ENCODE data around the gene PCMT1. TPM values are rescaled to one million over a fixed set of nuclear protein-coding genes. Genes with fewer than 3 reads are reported as not detected.
A peak's percentile ranks its signal among the peaks of the same experiment; 100 is the strongest.

Gene PCMT1
- total RNA-seq, 1 donor from 2014 or later = 105 TPM

- Histone ChIP-seq H3K4me3 (no peak overlapping the region), H3K4me1 (no peaks in the 10 kb centered on the region), H3K27ac (peak overlapping the region; percentile 6), H3K9me3 (no peaks in the 10 kb centered on the region), H3K36me3 (peaks cover 0 to 19% of the 10 kb centered on the region in 2 donors), H3K27me3 (no peaks in the 10 kb centered on the region)
- intact Hi-C loops (cut with DNase I) = no loop called here
- DNase-seq (ENCODE audit: extremely low spot score in 2 of 2) = no peak
- TF ChIP-seq POLR2AphosphoS5 (IDR thresholded peaks at IDR 0.05; ENCODE audit: insufficient read depth in 1 of 2, low read depth in 1 of 2) (peak in 1 of 2 donors; percentile 58), CTCF (IDR thresholded peaks at IDR 0.05) (peak in 2 of 3 experiments; percentile 14 to 50), POLR2A (IDR thresholded peaks at IDR 0.05) (no peak)
Observed at GRCh38 chr6:149723771-149724417, 25.6 kb upstream of the PCMT1 start.

- no peaks in the 10 kb centered on the region for H3K27me3 ChIP-seq
- no peak for DNase-seq (ENCODE audit: extremely low spot score in 2 of 2)
- no peaks in the 10 kb centered on the region for H3K4me1 ChIP-seq
- no peak overlapping the region for H3K4me3 ChIP-seq
- intact Hi-C loops (cut with DNase I) = no loop called here
- no peak for TF ChIP-seq POLR2AphosphoS5 (IDR thresholded peaks at IDR 0.05; ENCODE audit: insufficient read depth in 1 of 2, low read depth in 1 of 2)
- no peak for TF ChIP-seq CTCF (IDR thresholded peaks at IDR 0.05)
- TF ChIP-seq POLR2A (IDR thresholded peaks at IDR 0.05) = no peak
- no peaks in the 10 kb centered on the region for H3K9me3 ChIP-seq
- H3K36me3 ChIP-seq = peaks cover 0 to 36% of the 10 kb centered on the region in 2 donors
- no peak overlapping the region for H3K27ac ChIP-seq
Observed at GRCh38 chr6:149725785-149726184, 23.8 kb upstream of the PCMT1 start.

GRCh38 chr6:149727793-149728498 lies 21.6 kb upstream of the PCMT1 start:
- H3K4me3 ChIP-seq = no peak overlapping the region
- DNase-seq (ENCODE audit: extremely low spot score in 2 of 2) = no peak
- peaks cover 0 to 55% of the 10 kb centered on the region in 2 donors for H3K36me3 ChIP-seq
- intact Hi-C loops (cut with DNase I) = no loop called here
- no peak for TF ChIP-seq POLR2AphosphoS5 (IDR thresholded peaks at IDR 0.05; ENCODE audit: insufficient read depth in 1 of 2, low read depth in 1 of 2)
- TF ChIP-seq POLR2A (IDR thresholded peaks at IDR 0.05) = no peak
- no peak for TF ChIP-seq CTCF (IDR thresholded peaks at IDR 0.05)
- no peak overlapping the region for H3K27ac ChIP-seq
- no peaks in the 10 kb centered on the region for H3K4me1 ChIP-seq
- H3K27me3 ChIP-seq = no peaks in the 10 kb centered on the region
- H3K9me3 ChIP-seq = no peaks in the 10 kb centered on the region

GRCh38 chr6:149728499-149729234 lies 20.9 kb upstream of the PCMT1 start:
- intact Hi-C loops (cut with DNase I) = no loop called here
- Histone ChIP-seq H3K4me1 (no peaks in the 10 kb centered on the region), H3K9me3 (no peaks in the 10 kb centered on the region), H3K36me3 (peaks cover 0 to 56% of the 10 kb centered on the region in 2 donors), H3K4me3 (no peak overlapping the region), H3K27ac (no peak overlapping the region), H3K27me3 (no peaks in the 10 kb centered on the region)
- no peak for TF ChIP-seq CTCF (IDR thresholded peaks at IDR 0.05)
- TF ChIP-seq POLR2AphosphoS5 (IDR thresholded peaks at IDR 0.05; ENCODE audit: insufficient read depth in 1 of 2, low read depth in 1 of 2) = no peak
- no peak for TF ChIP-seq POLR2A (IDR thresholded peaks at IDR 0.05)
- DNase-seq (ENCODE audit: extremely low spot score in 2 of 2) = no peak
